ENCODE measurements around the gene SLC32A1.

DNA sequence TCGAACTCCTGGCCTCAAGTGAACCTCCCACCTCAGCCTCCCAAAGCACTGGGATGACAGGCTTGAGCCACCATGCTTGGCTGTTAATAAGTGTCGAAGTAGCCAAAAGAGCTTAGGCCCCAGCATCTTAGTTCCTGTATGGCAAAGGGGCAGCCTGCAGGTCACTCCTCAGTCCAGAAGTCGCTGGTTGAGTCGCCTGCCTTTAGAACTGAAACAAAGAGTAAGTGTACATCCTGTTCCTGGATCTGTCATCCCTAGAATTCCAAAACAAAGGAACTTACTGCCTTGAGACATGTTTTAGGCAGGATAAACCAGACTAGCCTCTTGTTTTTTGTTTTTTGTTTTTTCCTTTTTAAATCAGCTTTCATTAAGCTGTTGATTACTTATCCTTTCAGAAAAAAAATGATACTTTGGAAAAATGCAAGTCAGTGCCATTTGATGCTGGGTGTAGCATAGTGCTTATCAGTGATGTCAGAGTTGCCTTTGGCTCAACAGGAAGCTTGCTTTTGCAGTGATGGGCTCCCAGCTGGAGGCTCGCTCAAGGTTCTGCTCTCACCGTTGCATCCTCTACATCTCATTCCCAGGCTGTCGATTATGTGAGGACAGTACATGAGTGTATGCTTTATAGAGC is 33.0 kb downstream of the SLC32A1 start:
- TF ChIP-seq, protein P1, sequence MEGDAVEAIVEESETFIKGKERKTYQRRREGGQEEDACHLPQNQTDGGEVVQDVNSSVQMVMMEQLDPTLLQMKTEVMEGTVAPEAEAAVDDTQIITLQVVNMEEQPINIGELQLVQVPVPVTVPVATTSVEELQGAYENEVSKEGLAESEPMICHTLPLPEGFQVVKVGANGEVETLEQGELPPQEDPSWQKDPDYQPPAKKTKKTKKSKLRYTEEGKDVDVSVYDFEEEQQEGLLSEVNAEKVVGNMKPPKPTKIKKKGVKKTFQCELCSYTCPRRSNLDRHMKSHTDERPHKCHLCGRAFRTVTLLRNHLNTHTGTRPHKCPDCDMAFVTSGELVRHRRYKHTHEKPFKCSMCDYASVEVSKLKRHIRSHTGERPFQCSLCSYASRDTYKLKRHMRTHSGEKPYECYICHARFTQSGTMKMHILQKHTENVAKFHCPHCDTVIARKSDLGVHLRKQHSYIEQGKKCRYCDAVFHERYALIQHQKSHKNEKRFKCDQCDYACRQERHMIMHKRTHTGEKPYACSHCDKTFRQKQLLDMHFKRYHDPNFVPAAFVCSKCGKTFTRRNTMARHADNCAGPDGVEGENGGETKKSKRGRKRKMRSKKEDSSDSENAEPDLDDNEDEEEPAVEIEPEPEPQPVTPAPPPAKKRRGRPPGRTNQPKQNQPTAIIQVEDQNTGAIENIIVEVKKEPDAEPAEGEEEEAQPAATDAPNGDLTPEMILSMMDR (IDR thresholded peaks at IDR 0.05; ENCODE audit: low read depth, low read length), result no peak
- no peak for TF ChIP-seq MAX (IDR thresholded peaks at IDR 0.05; ENCODE audit: low read depth, low read length)

Data from NB4 (cell line).